ENCODE data around the gene AKAP6. TPM values are rescaled to one million over a fixed set of nuclear protein-coding genes. Genes with fewer than 3 reads are reported as not detected.

Gene AKAP6
- total RNA-seq, 1 donor from 2014 or later: 130 TPM

DNA sequence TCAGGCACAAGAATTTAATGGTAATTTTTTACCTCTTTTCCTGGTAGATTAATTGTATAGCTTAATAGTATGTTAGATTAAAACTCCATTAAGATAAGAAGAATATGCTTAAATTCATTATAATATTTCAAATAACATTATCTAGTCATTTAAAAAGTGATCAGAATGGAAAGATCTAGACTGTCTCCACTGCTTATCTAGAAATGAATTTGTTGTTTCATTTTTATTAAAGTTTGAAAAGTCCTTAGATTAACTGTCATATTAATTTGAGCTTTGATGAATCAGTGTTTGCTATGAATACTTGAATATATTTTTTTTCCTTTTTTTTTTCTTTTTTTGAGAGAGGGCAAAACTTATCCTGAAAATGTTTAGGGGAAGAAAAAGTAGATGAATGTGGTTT, 373.0 kb downstream of the AKAP6 start:
- DNase-seq (ENCODE audit: low read depth): no peak

DNA sequence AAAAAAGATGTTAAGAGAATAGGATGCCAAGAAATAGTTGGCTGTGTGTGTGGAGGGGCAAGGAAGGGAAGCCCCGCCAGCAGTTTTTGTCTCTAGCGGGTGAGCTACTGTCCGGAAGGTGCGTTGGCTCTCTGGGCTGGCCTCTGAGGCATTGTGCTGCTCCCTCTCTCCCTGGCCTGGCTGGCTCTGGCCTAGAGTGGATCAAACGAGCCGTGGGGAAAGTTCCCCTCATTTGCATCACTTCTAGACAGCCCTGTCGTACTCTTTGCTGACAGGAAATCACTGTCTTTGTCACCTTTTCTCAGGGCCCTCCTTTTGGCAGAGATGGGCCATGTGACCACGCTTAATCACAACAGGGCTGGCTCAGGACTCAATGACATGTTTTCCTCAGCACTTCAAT, 373.5 kb downstream of the AKAP6 start:
- DNase-seq (ENCODE audit: low read depth): no peak

DNA sequence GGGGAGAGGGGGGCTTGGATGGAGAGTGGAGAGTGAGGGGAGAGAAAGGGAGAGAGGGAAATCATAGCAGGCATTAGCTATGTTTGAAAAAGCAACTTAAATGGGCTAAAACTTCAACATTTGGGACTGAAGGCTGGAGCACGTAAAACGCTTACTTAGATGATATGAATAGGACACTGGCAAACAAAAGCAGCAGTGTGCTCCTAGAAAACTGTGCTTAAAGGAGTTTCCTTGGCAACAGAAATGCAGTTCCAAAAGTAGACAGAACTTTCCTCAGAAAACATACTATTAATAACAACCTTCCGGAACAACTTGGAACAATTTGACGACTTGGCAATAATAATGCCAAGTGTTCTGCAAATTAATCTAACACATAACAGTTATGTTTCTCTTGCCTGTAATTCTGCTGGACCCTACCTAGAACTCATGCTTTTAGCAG, 374.1 kb downstream of the AKAP6 start:
- DNase-seq (ENCODE audit: low read depth): peak; percentile 19

DNA sequence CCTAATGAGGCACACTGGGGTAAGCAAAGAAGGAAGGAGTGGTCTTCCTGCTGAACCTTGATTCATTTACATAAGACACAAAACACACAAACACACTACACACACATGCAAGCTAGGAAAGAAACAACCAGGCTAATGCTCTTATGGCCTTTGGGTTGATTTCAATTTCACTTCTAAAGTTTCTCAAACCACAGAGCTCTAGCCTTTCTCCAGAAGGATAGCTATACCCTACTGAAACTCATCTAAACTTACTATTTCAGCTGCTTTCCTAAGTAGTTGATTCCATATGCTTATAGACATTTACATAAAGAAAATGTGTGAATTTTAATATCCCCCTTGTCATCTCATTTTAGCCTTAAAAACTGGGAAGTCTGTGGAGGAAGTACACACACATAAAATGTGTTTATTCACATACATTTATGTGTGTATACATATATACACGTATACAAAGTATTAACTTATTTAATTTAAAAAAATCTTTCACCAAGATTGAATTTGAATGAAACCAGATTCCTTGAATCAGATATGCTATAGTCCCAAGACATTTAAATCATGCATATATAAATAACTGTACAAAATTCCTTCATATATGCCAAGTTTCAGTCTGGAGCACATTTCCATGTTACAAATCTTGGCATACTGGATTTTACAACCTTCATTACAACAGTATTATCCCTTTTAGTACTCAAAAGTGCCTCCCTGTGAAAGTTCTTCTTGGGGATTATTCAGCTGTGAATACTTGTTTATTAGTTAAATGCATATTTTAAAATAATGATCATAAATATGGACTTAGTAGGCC, 377.8 kb downstream of the AKAP6 start:
- DNase-seq (ENCODE audit: low read depth): no peak

DNA sequence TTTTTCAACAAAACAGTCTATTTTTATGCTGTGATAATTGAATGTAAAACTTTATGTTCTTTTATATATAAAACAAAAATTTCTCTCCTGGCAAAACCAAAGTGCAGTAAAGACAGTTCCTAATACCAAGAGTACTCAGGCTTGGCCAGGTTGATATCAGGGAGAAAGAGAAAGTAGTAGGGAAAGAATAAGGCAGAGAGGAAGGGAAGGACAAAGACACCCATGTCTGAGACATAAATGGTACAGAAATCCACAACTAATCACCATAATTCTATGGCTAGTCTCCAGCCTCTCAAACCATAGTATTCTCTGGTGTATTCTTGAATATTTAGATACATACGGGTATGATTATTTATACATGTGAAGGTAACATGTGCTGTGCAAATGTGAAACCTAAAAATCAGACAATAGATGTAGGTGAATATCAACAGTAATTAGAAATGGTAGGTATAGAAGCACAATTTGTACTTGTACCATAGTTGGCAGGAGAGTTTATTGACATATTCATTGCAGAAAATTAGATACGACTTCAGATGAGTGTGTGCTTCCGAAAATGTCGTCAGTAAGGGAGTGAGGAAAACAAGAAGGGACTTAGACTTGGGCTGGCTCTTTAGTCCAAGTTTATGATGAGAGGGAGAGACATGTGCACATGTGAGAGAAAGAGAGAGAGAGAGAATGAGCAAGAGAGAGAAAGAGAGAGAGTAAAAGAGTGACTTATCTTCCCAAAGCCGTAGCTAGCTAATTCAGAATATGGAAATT, 378.8 kb downstream of the AKAP6 start:
- DNase-seq (ENCODE audit: low read depth): no peak

DNA sequence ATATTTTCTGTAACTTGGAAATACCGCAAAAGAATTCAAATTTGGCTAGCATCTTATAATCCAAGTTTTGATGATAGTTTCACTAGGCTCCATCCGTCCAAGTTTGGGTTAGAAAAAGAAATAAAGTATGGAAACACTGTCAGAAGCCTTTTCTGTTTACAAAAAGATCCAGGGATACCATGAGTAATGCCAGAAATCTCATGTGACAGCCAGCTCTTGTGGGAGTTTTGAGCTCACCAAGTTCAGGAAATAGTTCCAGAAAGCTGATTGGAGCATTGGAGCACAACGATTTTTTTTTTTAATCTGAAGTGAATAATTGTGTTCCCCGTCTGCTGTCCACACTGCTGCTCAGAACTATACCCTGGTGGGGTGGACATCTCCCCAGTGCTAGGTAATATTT, 379.9 kb downstream of the AKAP6 start:
- DNase-seq (ENCODE audit: low read depth): peak; percentile 76

DNA sequence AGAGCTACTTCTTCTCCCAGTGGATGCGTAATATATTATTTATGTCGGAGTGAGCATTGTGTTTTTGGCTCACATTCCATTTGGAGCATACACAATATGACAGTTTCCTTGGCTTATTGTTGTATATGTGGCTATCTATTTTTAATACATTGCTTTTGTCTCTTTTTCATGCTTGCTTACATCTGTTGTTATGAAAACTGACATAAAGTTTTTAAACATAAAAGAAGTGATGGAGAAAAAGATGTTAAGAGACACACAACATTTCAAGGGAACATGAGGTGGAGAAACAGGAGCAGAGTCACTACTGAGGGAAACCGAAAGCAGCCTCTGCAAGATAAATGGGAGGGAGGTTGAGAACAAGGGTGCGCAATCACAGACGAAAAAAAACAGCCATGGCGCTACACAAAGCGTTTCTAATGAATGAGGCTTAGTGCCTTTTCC, 381.2 kb downstream of the AKAP6 start:
- no peak for DNase-seq (ENCODE audit: low read depth)

DNA sequence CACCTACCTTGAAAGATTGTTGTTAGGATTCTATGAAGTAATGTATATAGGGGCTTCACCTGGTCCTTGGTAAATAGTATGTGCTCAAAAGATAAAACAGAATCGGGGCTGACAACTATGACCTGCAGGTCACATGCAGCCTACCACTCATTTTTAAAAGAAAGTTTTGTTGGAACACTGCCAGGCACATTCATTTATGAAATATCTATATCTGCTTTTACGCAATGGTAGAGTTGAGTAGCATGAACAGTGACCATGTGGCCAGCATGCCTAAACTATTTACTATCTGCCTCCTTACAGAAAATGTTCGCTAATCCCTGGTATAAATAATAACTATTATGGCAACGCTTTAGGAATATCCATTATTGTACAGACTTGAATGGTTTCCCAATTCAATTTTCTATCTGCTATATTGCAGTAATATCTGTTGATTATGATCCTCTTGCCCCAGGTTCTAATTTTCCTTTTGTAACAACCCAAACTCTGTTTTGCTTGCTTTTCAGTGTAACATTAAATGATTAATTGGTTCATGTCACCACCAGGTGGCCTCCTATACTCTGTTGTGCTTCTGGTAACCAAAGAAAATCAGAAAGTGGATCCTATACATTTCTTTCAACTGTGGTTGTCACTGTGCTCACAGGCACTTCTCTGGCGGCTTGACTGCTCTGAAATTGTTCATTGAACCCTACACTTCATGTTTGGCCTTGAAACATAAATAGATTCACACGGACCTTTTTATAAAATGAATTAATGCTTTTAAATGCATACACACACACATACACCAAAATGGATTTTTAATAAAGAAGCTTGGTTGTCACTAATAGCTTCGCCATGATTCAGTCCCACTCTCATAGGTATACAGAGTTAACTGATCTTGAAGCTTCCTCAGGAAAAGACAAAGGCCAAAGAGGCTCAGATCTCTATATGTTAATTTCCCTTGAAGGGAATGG, 381.9 kb downstream of the AKAP6 start:
- DNase-seq (ENCODE audit: low read depth): peak; percentile 49

DNA sequence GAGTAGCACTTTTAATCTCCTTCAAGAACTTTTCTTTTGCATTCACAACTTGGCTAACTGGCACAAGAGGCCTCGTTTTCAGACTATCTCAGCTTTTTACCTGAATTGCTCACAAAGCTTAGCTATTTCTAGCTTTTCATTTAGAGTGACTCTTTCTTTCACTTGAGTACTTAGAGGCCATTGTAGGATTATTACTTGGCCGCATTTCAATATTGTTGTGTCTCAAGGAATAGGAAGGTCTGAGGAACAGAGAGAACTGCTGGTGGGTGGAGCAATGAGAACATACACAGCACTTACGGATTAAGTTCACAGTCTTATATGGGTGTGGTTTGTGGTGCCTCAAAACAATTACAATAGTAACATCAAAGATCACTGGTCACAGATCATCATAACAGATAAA, 384.8 kb downstream of the AKAP6 start:
- DNase-seq (ENCODE audit: low read depth): no peak

DNA sequence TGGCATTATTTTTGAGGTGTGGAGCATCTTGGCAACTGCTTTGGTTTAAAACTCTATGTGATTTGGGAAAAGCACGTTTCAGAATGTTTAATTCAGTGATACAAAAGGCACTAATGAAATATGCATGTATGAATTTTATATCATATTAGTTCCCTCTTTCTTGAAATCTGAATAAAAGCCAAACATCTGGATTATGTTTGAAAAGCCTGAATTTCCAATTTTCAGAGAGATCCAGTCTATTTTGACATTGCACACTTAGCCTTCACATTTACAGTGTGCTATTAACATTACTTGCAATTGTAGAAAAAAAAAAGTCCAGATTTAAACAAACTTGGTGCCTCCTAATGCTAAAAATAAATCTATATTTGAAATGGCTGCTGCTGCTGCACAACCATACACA, 390.5 kb downstream of the AKAP6 start:
- DNase-seq (ENCODE audit: low read depth): no peak

DNA sequence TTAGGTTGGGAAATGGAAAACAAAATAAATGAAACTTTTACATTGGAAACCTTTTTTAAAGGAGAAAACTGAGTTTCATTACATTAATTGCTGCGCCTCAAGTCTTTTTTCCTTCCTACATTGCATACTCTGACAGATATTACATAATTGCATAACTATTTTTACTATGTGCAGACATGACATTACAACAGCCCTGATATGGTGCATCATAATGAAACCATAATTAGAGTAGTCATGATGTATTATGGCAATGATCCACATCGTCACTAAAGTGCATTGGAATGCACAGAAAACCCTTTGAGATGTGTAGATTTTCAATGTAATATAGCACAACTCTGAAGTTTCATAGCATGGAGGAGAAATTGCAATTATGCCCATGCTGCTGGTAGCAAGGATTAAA, 391.8 kb downstream of the AKAP6 start:
- no peak for DNase-seq (ENCODE audit: low read depth)

DNA sequence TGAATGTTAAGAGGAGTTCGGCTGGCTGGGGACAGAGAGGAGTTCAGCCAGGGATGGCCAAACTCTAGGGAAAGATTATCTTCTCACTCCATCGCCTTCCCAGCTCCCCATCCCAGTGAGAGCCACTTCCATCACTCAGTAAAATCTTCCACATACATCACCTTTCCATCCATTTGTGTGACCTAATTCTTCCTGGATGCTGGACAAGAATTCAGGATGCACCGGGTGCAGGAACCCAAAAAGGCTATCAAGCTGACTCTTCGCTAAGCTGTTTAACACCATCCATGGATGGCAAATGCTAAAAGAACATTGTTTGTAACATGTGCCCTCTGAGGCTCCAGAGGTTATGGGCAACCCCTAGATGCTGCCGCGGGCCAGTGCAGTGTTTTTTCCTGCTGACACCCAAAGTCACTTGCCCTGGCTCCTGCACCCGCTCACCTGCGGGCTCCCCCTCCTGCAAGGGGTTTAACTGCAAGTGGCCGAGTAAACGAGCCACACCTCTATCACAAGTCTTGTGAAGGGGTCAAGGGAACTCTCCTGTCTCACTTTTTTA, 393.6 kb downstream of the AKAP6 start:
- no peak for DNase-seq (ENCODE audit: low read depth)

DNA sequence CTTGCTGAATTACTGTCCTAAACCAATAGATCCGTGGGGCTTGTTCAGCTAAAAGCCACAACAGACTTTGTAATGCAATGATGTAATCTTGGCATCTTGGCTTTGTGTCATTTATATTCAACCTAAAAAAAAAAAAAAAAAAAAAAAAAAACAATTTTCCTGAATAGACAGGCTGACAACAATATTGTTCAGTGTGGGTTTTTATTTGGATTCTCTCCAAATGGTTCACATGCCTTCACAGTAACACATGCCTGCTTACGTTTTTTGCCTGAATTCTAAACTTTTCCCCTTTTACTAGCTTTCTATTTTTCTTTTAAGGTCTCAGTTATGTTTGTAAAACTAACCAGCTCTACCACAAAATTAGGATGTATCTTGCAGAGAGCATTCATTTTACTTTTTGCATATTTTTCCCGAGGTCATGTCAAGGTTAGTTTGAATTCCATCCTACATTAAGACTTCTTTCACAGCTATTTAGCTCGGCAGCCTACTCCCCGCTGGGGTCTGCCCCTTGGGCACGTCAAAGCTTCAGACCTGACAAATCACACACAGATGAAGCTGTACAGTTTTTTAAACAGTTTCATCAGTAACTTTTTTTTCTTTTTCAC, 395.9 kb downstream of the AKAP6 start:
- DNase-seq (ENCODE audit: low read depth): peak; percentile 63

DNA sequence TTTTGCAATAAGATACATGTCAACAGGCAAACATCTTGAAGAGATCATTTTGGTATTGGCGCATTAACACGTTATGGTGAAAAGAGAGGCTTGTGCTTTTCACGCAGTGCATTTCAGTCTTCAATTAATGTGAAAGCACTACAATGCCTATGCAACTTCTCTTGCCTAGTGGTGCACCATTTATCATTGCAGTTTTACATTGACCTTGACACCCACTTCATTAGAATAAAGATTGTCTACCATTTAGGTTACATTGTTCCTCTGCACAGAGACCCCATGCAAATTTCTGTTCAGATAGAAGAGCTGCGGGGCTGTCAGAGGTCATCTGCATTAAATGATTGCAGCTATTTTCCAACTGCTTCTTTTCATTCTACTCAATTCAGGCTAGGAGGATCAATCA, 397.4 kb downstream of the AKAP6 start:
- DNase-seq (ENCODE audit: low read depth): no peak

DNA sequence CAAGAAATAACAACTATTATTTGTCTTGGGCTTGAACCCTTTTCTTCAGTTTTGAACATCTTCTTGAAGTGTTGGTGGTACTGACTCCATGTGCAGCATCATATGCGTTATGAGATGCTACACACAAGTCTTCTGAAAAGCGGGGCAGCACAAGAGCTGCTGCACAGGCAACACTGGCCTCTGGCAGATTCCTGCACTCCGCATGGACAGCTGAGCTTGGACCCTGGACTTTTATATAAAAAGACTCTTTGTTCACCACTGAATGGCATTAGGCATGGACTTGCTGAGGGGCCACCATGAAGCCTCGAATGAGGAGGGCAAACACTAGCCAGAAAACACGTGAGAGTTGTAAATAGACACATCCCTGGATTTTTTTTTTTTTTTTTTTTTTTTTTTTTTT, 398.7 kb downstream of the AKAP6 start:
- no peak for DNase-seq (ENCODE audit: low read depth)

DNA sequence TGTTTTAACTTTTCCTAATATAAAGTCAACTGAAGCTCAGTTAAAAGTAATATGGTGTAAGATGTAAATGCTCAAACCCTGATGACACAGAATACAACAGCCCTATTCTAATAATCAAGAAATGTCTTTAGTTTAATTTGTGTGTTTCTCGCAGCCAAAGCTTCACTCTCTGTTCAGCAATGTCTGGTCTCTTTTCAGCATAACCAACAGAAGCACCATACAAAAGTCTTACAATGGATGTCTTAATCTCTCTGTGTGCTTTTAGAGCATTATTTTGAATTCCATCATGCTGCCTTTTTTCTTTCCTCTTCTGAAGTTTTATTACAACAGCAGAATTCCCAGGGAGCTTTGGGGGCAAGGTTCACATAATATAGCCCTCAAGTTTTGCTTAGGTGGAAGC, 399.4 kb downstream of the AKAP6 start:
- DNase-seq (ENCODE audit: low read depth): no peak

DNA sequence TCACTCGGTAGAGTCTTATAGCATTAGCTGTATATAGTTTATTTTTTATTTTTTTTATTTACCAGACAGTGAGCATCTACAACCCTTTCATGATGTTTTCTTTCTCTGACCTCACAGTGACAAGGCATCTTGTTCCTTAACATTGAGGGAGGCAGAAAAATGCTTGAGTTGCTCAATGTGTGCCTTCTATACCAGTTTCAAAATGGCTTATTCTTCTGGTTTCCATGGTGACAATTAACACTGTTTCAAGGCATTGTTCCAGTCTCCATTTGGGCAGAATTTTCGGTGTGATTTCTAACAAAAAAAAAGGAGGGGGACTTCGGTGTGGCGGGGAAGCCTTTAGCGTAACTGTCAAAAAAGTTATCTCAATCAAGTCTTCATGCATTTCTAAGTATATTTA, 399.9 kb downstream of the AKAP6 start:
- no peak for DNase-seq (ENCODE audit: low read depth)

DNA sequence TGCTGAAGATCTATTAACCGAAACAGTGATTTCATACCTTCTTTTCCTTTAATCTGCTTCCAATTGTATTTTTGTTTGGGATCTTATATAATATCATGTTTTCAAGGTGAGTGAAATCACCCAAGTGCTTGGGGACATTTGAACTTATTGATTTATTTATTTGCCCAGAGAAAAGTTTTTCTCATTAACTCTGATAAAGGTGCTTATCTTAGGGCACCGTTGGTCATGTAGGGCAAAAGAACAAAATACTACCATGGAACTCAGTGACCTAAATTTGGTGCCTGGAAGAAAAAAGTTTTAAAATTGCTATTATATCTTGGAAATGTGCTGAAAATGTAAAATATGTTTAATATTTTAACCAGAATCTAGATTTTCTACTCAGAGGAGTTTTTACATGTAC, 402.2 kb downstream of the AKAP6 start:
- no peak for DNase-seq (ENCODE audit: low read depth)

DNA sequence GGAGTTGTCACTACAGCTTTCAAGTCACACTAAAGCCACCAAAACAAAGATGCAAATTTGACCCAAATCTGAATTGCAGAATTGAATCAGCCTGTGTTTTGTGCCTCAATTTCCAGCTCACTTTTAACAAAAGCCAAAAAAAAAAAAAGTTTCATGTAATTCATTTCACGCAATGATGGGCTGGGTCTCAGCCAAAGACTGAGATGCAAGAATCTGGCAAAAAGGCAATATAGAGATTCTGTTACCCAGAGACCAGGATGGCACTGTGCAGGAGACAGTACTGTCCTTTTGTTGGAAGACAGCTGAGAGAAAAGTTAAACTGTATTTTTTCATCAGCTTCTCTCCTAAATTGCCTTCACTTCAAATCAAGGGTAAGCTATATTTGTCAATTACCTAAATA, 403.9 kb downstream of the AKAP6 start:
- DNase-seq (ENCODE audit: low read depth): no peak

DNA sequence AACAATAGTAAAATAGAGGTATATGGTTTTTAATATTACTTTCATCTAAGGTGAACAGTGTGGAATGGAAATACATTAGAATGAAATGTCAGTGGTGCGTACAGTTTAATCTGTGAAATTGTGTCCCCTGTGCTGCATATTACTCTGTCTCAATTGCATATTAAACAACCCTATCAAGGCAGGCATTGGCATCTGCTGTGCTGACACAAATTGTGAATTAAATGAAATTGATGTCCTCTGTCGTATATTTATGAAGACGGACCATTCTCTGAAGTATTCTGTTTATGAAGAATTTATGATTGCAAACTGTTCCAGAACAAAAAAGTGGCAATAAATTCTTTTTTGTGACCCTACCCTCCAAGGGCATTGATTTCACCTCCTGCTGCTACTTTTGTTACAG, 405.2 kb downstream of the AKAP6 start:
- DNase-seq (ENCODE audit: low read depth): no peak

DNA sequence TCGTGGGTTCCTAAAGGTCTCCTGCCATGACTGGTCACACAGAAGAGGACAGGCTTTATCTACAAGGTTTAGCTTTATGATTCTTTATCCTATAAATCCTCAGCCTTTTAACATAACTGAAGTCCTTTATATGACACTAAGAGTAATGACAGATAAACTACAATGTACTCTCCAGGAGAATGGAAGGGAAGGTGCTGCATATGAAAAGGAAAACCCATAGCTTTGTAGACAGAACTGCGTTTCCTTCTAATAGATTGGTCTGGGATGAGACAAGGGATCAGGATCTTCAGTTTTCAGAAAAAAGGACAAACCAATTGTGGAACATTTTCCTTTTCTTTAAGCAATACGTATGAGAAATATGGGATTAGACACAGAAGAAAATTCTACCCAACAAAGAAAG, 408.5 kb downstream of the AKAP6 start:
- no peak for DNase-seq (ENCODE audit: low read depth)
